Measurements from ENCODE around the gene SH3BP2. TPM values are rescaled to one million over a fixed set of nuclear protein-coding genes. Genes with fewer than 3 reads are reported as not detected.

Gene SH3BP2
- total RNA-seq, 1 donor from 2014 or later: 45.4 TPM

GRCh38 chr4:2789793-2790582 is 2.9 kb upstream of the SH3BP2 start:
- H3K27ac Mint-ChIP-seq: peak overlapping the region; percentile 34

GRCh38 chr4:2790583-2791517 is 2.0 kb upstream of the SH3BP2 start:
- no peaks in the 10 kb centered on the region for H3K36me3 Mint-ChIP-seq
- TF ChIP-seq CTCF (conservative IDR thresholded peaks at IDR 0.05): no peak
- no peaks in the 10 kb centered on the region for H3K4me1 Mint-ChIP-seq (ENCODE audit: unreplicated experiment)
- no peaks in the 10 kb centered on the region for H3K27me3 Mint-ChIP-seq
- no peak overlapping the region for H3K4me3 Mint-ChIP-seq
- DNase-seq (ENCODE audit: extremely low spot score, unreplicated experiment): no peak
- no peak overlapping the region for H3K27ac Mint-ChIP-seq
- H3K9me3 Mint-ChIP-seq: no peaks in the 10 kb centered on the region

More at GRCh38 chr4:2789793-2790582, 2.9 kb upstream of the SH3BP2 start:
- H3K36me3 Mint-ChIP-seq: no peaks in the 10 kb centered on the region
- TF ChIP-seq CTCF (conservative IDR thresholded peaks at IDR 0.05): no peak
- no peaks in the 10 kb centered on the region for H3K9me3 Mint-ChIP-seq
- DNase-seq (ENCODE audit: extremely low spot score, unreplicated experiment): peak; percentile 66
- no peaks in the 10 kb centered on the region for H3K27me3 Mint-ChIP-seq
- no peaks in the 10 kb centered on the region for H3K4me1 Mint-ChIP-seq (ENCODE audit: unreplicated experiment)
- no peak overlapping the region for H3K4me3 Mint-ChIP-seq

GRCh38 chr4:2791518-2792395 is 1.1 kb upstream of the SH3BP2 start:
- H3K9me3 Mint-ChIP-seq: no peaks in the 10 kb centered on the region
- no peak for DNase-seq (ENCODE audit: extremely low spot score, unreplicated experiment)
- H3K27me3 Mint-ChIP-seq: no peaks in the 10 kb centered on the region
- H3K4me3 Mint-ChIP-seq: no peak overlapping the region
- no peaks in the 10 kb centered on the region for H3K36me3 Mint-ChIP-seq
- H3K27ac Mint-ChIP-seq: no peak overlapping the region
- TF ChIP-seq CTCF (conservative IDR thresholded peaks at IDR 0.05): no peak
- no peaks in the 10 kb centered on the region for H3K4me1 Mint-ChIP-seq (ENCODE audit: unreplicated experiment)

GRCh38 chr4:2792396-2792710 is 532 bp upstream of the SH3BP2 start:
- no peak for TF ChIP-seq CTCF (conservative IDR thresholded peaks at IDR 0.05)
- Mint-ChIP-seq H3K9me3 (no peaks in the 10 kb centered on the region), H3K4me3 (no peak overlapping the region), H3K36me3 (no peaks in the 10 kb centered on the region), H3K4me1 (ENCODE audit: unreplicated experiment) (no peaks in the 10 kb centered on the region), H3K27me3 (no peaks in the 10 kb centered on the region), H3K27ac (no peak overlapping the region)
- no peak for DNase-seq (ENCODE audit: extremely low spot score, unreplicated experiment)

Measured in type B pancreatic cell (in vitro differentiated cells).